MM.1S (cell line): Measurements from ENCODE around the gene SRC.

Experiments used
- DNase-seq: peaks from one replicate; pipeline ENCODE4 v3.0.0-alpha.2; 2015
- H2AFZ ChIP-seq: fragments of 300-600 bp; sonication (generic); 2 replicates; pipeline ENCODE4 v1.6.0; 2016; ENCODE audit warnings: antibody characterized with exemption, low read length
- H3F3A ChIP-seq: fragments of 300-600 bp; sonication (generic); 2 replicates; pipeline ENCODE4 v1.6.1; 2016; ENCODE audit warnings: mild to moderate bottlenecking, antibody characterized with exemption, low read length, moderate library complexity, mixed read lengths; ENCODE audit not compliant: insufficient read depth
- H3K27ac ChIP-seq: fragments of 300-600 bp; sonication (generic); 2 replicates; pipeline ENCODE4 v1.5.1; 2016; ENCODE audit warnings: mild to moderate bottlenecking, low read length
- H3K27me3 ChIP-seq: fragments of 300-600 bp; sonication (generic); replicated peaks from 2 replicates; pipeline ENCODE4 v1.6.0; 2016; ENCODE audit warnings: low read length; ENCODE audit not compliant: insufficient read depth
- H3K36me3 ChIP-seq: fragments of 300-600 bp; sonication (generic); replicated peaks from 2 replicates; pipeline ENCODE4 v1.6.1; 2016; ENCODE audit warnings: mild to moderate bottlenecking, low read length, mixed read lengths; ENCODE audit not compliant: insufficient read depth
- H3K4me1 ChIP-seq: fragments of 300-600 bp; sonication (generic); 2 replicates; pipeline ENCODE4 v1.6.1; 2016; ENCODE audit warnings: low read length, mixed read lengths
- H3K4me2 ChIP-seq: fragments of 300-600 bp; sonication (generic); 2 replicates; pipeline ENCODE4 v1.6.0; 2016; ENCODE audit warnings: low read depth, low read length
- H3K4me3 ChIP-seq: fragments of 300-600 bp; sonication (generic); 2 replicates; pipeline ENCODE4 v1.5.1; 2016; ENCODE audit warnings: low read length, mixed read lengths
- H3K79me2 ChIP-seq: fragments of 300-600 bp; sonication (generic); 2 replicates; pipeline ENCODE4 v1.6.1; 2016; ENCODE audit warnings: mixed run types, low read length, mixed read lengths
- H3K9ac ChIP-seq: fragments of 300-600 bp; sonication (generic); 2 replicates; pipeline ENCODE4 v1.6.1; 2016; ENCODE audit warnings: low read length, mixed read lengths
- H3K9me2 ChIP-seq: fragments of 300-600 bp; sonication (generic); replicated peaks from 2 replicates; pipeline ENCODE4 v1.6.1; 2016; ENCODE audit warnings: mild to moderate bottlenecking, low read length, mixed read lengths; ENCODE audit not compliant: insufficient read depth
- H3K9me3 ChIP-seq: fragments of 300-600 bp; sonication (generic); replicated peaks from 2 replicates; pipeline ENCODE4 v1.6.1; 2016; ENCODE audit warnings: mild to moderate bottlenecking, low read length, mixed read lengths; ENCODE audit not compliant: insufficient read depth
- H4K20me1 ChIP-seq: fragments of 300-600 bp; sonication (generic); 2 replicates; pipeline ENCODE4 v1.6.1; 2016; ENCODE audit warnings: mild to moderate bottlenecking, low read length, moderate library complexity, mixed read lengths; ENCODE audit not compliant: insufficient read depth
- EZH2 ChIP-seq: fragments of 300-600 bp; sonication (generic); optimal IDR thresholded peaks from 2 replicates; pipeline ENCODE3; 2017; ENCODE audit warnings: low read depth, mild to moderate bottlenecking, antibody characterized with exemption, low read length, mixed read lengths
- EZH2phosphoT487 ChIP-seq: fragments of 300-600 bp; sonication (generic); IDR thresholded peaks from 2 replicates; pipeline ENCODE4 v1.6.1; 2018; ENCODE audit warnings: antibody characterized with exemption, low read length
- TF ChIP-seq, protein P1 (sequence below): fragments of 300-600 bp; sonication (generic); IDR thresholded peaks from 2 replicates; pipeline ENCODE4 v1.5.1; 2016; ENCODE audit warnings: antibody characterized with exemption, low read length, mixed read lengths

The SRC gene

GRCh38 chr20:37362231-37362792, 16.4 kb downstream of the SRC start:
- Histone ChIP-seq H3K9me2 (no peaks in the 10 kb centered on the region), H3K27me3 (no peaks in the 10 kb centered on the region), H4K20me1 (no peaks in the 10 kb centered on the region), H3K4me1 (peaks cover 27% of the 10 kb centered on the region), H3F3A (peaks cover 21% of the 10 kb centered on the region), H3K27ac (no peak overlapping the region), H3K9ac (no peak overlapping the region), H3K9me3 (no peaks in the 10 kb centered on the region), H3K36me3 (no peaks in the 10 kb centered on the region), H2AFZ (no peak overlapping the region), H3K79me2 (no peaks in the 10 kb centered on the region), H3K4me3 (no peak overlapping the region), H3K4me2 (no peak overlapping the region)
- DNase-seq = no peak
- TF ChIP-seq EZH2phosphoT487 (no peak), EZH2 (no peak)
- TF ChIP-seq, protein P1, sequence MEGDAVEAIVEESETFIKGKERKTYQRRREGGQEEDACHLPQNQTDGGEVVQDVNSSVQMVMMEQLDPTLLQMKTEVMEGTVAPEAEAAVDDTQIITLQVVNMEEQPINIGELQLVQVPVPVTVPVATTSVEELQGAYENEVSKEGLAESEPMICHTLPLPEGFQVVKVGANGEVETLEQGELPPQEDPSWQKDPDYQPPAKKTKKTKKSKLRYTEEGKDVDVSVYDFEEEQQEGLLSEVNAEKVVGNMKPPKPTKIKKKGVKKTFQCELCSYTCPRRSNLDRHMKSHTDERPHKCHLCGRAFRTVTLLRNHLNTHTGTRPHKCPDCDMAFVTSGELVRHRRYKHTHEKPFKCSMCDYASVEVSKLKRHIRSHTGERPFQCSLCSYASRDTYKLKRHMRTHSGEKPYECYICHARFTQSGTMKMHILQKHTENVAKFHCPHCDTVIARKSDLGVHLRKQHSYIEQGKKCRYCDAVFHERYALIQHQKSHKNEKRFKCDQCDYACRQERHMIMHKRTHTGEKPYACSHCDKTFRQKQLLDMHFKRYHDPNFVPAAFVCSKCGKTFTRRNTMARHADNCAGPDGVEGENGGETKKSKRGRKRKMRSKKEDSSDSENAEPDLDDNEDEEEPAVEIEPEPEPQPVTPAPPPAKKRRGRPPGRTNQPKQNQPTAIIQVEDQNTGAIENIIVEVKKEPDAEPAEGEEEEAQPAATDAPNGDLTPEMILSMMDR = no peak

DNA sequence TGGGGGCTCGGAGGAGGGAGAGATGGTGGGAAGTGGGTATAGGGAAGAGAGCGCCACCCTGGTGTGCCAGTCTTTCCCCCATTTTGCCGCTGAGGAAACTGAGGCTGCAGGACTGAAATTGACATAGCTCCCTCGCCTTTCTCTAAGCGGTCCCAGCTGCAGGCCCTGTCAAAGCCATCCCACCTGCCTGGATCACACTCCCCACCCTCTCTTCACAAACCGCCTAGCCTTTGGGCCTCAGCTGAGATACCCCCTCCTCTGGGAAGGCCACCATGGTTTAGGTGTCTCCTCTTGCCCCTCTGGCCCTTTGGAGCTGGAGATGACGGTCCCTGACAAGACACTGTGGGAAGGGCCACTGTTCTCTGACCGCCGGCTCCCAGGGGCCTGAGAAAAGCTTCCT, 16.9 kb downstream of the SRC start:
- H3K79me2 ChIP-seq = no peaks in the 10 kb centered on the region

GRCh38 chr20:37363221-37364012, 17.5 kb downstream of the SRC start:
- Histone ChIP-seq H3K4me1 (peaks cover 27% of the 10 kb centered on the region), H2AFZ (no peak overlapping the region), H3F3A (peaks cover 25% of the 10 kb centered on the region), H3K4me2 (no peak overlapping the region), H3K4me3 (no peak overlapping the region), H3K79me2 (no peaks in the 10 kb centered on the region), H4K20me1 (no peaks in the 10 kb centered on the region), H3K9me2 (no peaks in the 10 kb centered on the region), H3K36me3 (no peaks in the 10 kb centered on the region), H3K9me3 (no peaks in the 10 kb centered on the region), H3K27me3 (no peaks in the 10 kb centered on the region), H3K9ac (no peak overlapping the region), H3K27ac (no peak overlapping the region)
- TF ChIP-seq EZH2phosphoT487 = no peak
- TF ChIP-seq EZH2 = no peak
- TF ChIP-seq, protein P1 = no peak
- DNase-seq = no peak

More for the DNA sequence above, 16.9 kb downstream of the SRC start:
- H2AFZ ChIP-seq = no peak overlapping the region
- H3K36me3 ChIP-seq = no peaks in the 10 kb centered on the region
- no peak overlapping the region for H3K27ac ChIP-seq
- TF ChIP-seq, protein P1 = no peak
- no peak for TF ChIP-seq EZH2
- no peak for TF ChIP-seq EZH2phosphoT487
- peaks cover 27% of the 10 kb centered on the region for H3K4me1 ChIP-seq
- no peak overlapping the region for H3K9ac ChIP-seq
- no peaks in the 10 kb centered on the region for H3K9me2 ChIP-seq
- no peak for DNase-seq
- H3K4me3 ChIP-seq = no peak overlapping the region
- no peaks in the 10 kb centered on the region for H3K27me3 ChIP-seq
- H3F3A ChIP-seq = peaks cover 25% of the 10 kb centered on the region
- no peak overlapping the region for H3K4me2 ChIP-seq
- H4K20me1 ChIP-seq = no peaks in the 10 kb centered on the region
- no peaks in the 10 kb centered on the region for H3K9me3 ChIP-seq
